HepG2 (cell line): ENCODE measurements around the gene MAST1. TPM values are rescaled to one million over a fixed set of nuclear protein-coding genes. Genes with fewer than 3 reads are reported as not detected.

Experiments used
- ATAC-seq: fragments of 200-7000 bp; cut with Tn5 transposase; 3 replicates; pipeline ENCODE4 v1.9.1; 2020; ENCODE audit warnings: mild to moderate bottlenecking, moderate library complexity
- BruUV-seq: library from RNA; stranded (reverse); fragments of 400-500 nt; replicated peaks from 2 replicates; lab custom pipeline; 2021; lab: Mats Ljungman, UMichigan
- CTCF ChIA-PET: fragments of 300-600 bp; formaldehyde crosslinking; extraction: SDS; loops from one replicate; lab custom pipeline; 2021; ENCODE audit warnings: low total read pairs, inconsistent platforms, low intra/inter-chr PET ratio; lab: Yijun Ruan, JAX
- POLR2A ChIA-PET: fragments of 350-600 bp; sonication (Branson Sonifier 250); formaldehyde crosslinking; loops from one replicate; lab custom pipeline; 2020; ENCODE audit warnings: antibody characterized with exemption, inconsistent platforms; lab: Yijun Ruan, JAX
- DNase-seq: peaks from one replicate; pipeline ENCODE4 v3.0.0-alpha.2; 2015; ENCODE audit warnings: low spot score
- FAIRE-seq: peaks from 3 replicates; lab custom pipeline; 2011; peaks lifted over from hg19 to GRCh38; lab: Jason Lieb, UNC
- H2AFZ ChIP-seq: one replicate; pipeline ENCODE4 v1.6.1; 2011; ENCODE audit warnings: low read length, inconsistent platforms
- H3K27ac ChIP-seq: fragments of 300-600 bp; 3 replicates; pipeline ENCODE4 v1.8.0; 2011; ENCODE audit warnings: mixed run types, mild to moderate bottlenecking, mixed read lengths, low read length, inconsistent platforms; ENCODE audit not compliant: insufficient read depth; ENCODE audit errors: extremely low read length
- H3K27me3 ChIP-seq, 2 experiments: fragments of 200-600 bp in 1 of 2; 2 replicates in 1 of 2; 3 replicates in 1 of 2; pipeline versions ENCODE4 v1.6.0 to v1.8.0; 2011; ENCODE audit warnings: low read length in 2 of 2, mild to moderate bottlenecking in 2 of 2, moderate library complexity in 2 of 2, inconsistent platforms in 1 of 2; ENCODE audit not compliant: insufficient read depth in 2 of 2, control insufficient read depth in 1 of 2
- H3K36me3 ChIP-seq, 2 experiments: fragments of 200-600 bp in 1 of 2; replicated peaks in 1 of 2; 2 replicates in 1 of 2; 3 replicates in 1 of 2; pipeline versions ENCODE4 v1.5.1 to v1.8.0; 2011; ENCODE audit warnings: low read length in 2 of 2, inconsistent platforms in 1 of 2; ENCODE audit not compliant: insufficient read depth in 2 of 2, control insufficient read depth in 1 of 2
- H3K4me1 ChIP-seq: 2 replicates; pipeline ENCODE4 v1.5.1; 2012; ENCODE audit warnings: low read length, inconsistent platforms; ENCODE audit not compliant: insufficient read depth
- H3K4me2 ChIP-seq: 2 replicates; pipeline ENCODE4 v1.6.0; 2011; ENCODE audit warnings: low read depth, low read length, inconsistent platforms
- H3K4me3 ChIP-seq, 3 experiments: fragments of 200-600 bp in 1 of 3; sonication (generic), shearing (Covaris generic) in 1 of 3; replicated peaks in 1 of 3; 2 replicates each; pipeline ENCODE4 v1.5.1; 2011 to 2016; ENCODE audit warnings: low read length in 3 of 3, inconsistent platforms in 2 of 3, low read depth in 2 of 3, mild to moderate bottlenecking in 2 of 3, control low read depth in 1 of 3, mixed read lengths in 1 of 3; ENCODE audit not compliant: insufficient read depth in 1 of 3
- H3K79me2 ChIP-seq: one replicate; pipeline ENCODE4 v1.6.1; 2011; ENCODE audit warnings: low read length, inconsistent platforms; ENCODE audit not compliant: insufficient read depth
- H3K9ac ChIP-seq: 2 replicates; pipeline ENCODE4 v1.6.0; 2011; ENCODE audit warnings: mild to moderate bottlenecking, low read depth, low read length, inconsistent platforms; ENCODE audit not compliant: insufficient read depth
- H3K9me3 ChIP-seq: 2 replicates; pipeline ENCODE4 v1.5.1; 2012; ENCODE audit warnings: mild to moderate bottlenecking, low read length
- H4K20me1 ChIP-seq: 2 replicates; pipeline ENCODE4 v1.6.0; 2011; ENCODE audit warnings: inconsistent platforms, mild to moderate bottlenecking, low read length, moderate library complexity; ENCODE audit not compliant: insufficient read depth
- BORCS8-MEF2B ChIP-seq: sonication (generic); formaldehyde crosslinking; IDR thresholded peaks from 2 replicates; pipeline ENCODE4 v1.8.0; 2022; ENCODE audit warnings: mild to moderate bottlenecking, missing genetic modification reagents
- KLF15 ChIP-seq: sonication (generic); formaldehyde crosslinking; IDR thresholded peaks from 2 replicates; pipeline ENCODE4 v1.8.1; 2023; ENCODE audit warnings: borderline replicate concordance, mild to moderate bottlenecking, inconsistent platforms, missing genetic modification reagents, mixed read lengths
- POLR2G ChIP-seq: fragments of 200-400 bp; formaldehyde crosslinking; IDR thresholded peaks from 2 replicates; pipeline ENCODE4 v1.6.1; 2018; ENCODE audit warnings: mild to moderate bottlenecking, low read depth, low read length, moderate library complexity
- REXO4 ChIP-seq: sonication (generic); formaldehyde crosslinking; IDR thresholded peaks from 2 replicates; pipeline ENCODE4 v1.8.0; 2022; ENCODE audit warnings: missing genetic modification reagents, mild to moderate bottlenecking, borderline replicate concordance
- TBX2 ChIP-seq: sonication (generic); formaldehyde crosslinking; IDR thresholded peaks from 2 replicates; pipeline ENCODE4 v1.5.0; 2020; ENCODE audit warnings: missing genetic modification reagents, mild to moderate bottlenecking, borderline replicate concordance
- ZC3H4 ChIP-seq: sonication (generic); formaldehyde crosslinking; IDR thresholded peaks from 2 replicates; pipeline ENCODE4 v1.4.0; 2020; ENCODE audit warnings: missing genetic modification reagents, borderline replicate concordance
- ZNF407 ChIP-seq: sonication (generic); formaldehyde crosslinking; IDR thresholded peaks from one replicate; pipeline ENCODE4 v1.5.1; 2020; ENCODE audit warnings: mild to moderate bottlenecking, missing genetic modification reagents; ENCODE audit errors: not compliant biosample characterization
- ZNF569 ChIP-seq: sonication (generic); formaldehyde crosslinking; IDR thresholded peaks from 2 replicates; pipeline ENCODE4 v1.5.0; 2020; ENCODE audit warnings: mild to moderate bottlenecking, missing genetic modification reagents, moderate library complexity, borderline replicate concordance
- WGBS: methylation state at CpG from one replicate; pipeline ENCODE4 v1.1.6; 2017; ENCODE audit warnings: low lambda C conversion rate; 5-methylcytosine and 5-hydroxymethylcytosine counted together
- in situ Hi-C: cut with HindIII; loops from 2 replicates; pipeline ENCODE4 v1.10.0; 2017; ENCODE audit warnings: low pct_unique_long_range_greater_than_20kb; ENCODE audit not compliant: extremely low pct_ligation_motif_present
- intact Hi-C: fragments of 100-400 bp; cut with micrococcal nuclease; formaldehyde crosslinking; loops from one replicate; pipeline ENCODE4 v1.10.0; 2022; ENCODE audit not compliant: unreplicated experiment
- polyA plus RNA-seq, 8 experiments: library from polyadenylated mRNA; depleted of rRNA in 3 of 8; stranded (reverse) in 7 of 8; unstranded in 1 of 8; fragments of >200 nt; fragmentation: Illumina TruSeq in 4 of 8; extraction: Trizol in 4 of 8; gene quantifications; 2 replicates each; pipeline versions ENCODE4 v1.2.1 to v1.2.3, GENCODE V29; 2011 to 2016; ENCODE audit warnings: low read depth in 4 of 8, missing spikeins in 1 of 8, mixed read lengths in 1 of 8; ENCODE audit not compliant: insufficient read depth in 1 of 8
- total RNA-seq, 5 experiments: library from RNA; depleted of rRNA; stranded (reverse); fragments of >200 nt; fragmentation: Illumina TruSeq; extraction: Trizol; gene quantifications; 2 replicates each; pipeline ENCODE4 v1.2.3, GENCODE V29; 2016; ENCODE audit warnings: low read depth in 1 of 5

MAST1 gene
- total and polyA plus RNA-seq, 2 of the 13 experiments (the other 11 are each of a cell fraction or from before 2014, with no cell fraction given): 0.73 to 4.7 TPM

GRCh38 chr19:12872255-12872654 is 33.9 kb downstream of the MAST1 start:
- Histone ChIP-seq H3K4me3 (no peak overlapping the region), H3K79me2 (no peaks in the 10 kb centered on the region), H3K27ac (no peak overlapping the region), H3K9ac (no peak overlapping the region), H3K36me3 (no peaks in the 10 kb centered on the region), H3K9me3 (no peaks in the 10 kb centered on the region), H4K20me1 (no peaks in the 10 kb centered on the region), H3K4me2 (no peak overlapping the region), H3K27me3 (no peaks in the 10 kb centered on the region), H2AFZ (no peak overlapping the region), H3K4me1 (no peaks in the 10 kb centered on the region)
- BruUV-seq: no TSS peak
- in situ Hi-C loops: no loop called here
- no peak for ATAC-seq
- intact Hi-C loops: no loop called here
- CTCF ChIA-PET: no interaction called here
- POLR2A ChIA-PET: interaction anchor here (1.1 to 1.4 kb wide), 3 partner anchors 13 to 19 kb away, joined by 3 to 4 read pairs (median 3); partner anchors contain the start of gene GCDH
- FAIRE-seq: no peak
- whole genome bisulfite sequencing: 90% methylated on average over 5 of the region's 5 CpGs
- TF ChIP-seq REXO4 (CRISPR knock-in tag) (no peak), TBX2 (CRISPR knock-in tag) (no peak), POLR2G (no peak), KLF15 (no peak), ZNF569 (no peak), ZNF407 (no peak), BORCS8-MEF2B (no peak), ZC3H4 (no peak)
- DNase-seq: no peak
